ENCODE results near the gene CPSF4. TPM values are rescaled to one million over a fixed set of nuclear protein-coding genes. Genes with fewer than 3 reads are reported as not detected.

CPSF4 gene
- total RNA-seq, 2 donors from 2014 or later, result 22.9 to 25.7 TPM

- DNase-seq (ENCODE audit: low spot score), result no peak
- intact Hi-C loops (cut with DNase I), result loop anchor here in 1 of 2 donors (1.0 to 2.0 kb wide), 2 partner anchors 22 to 58 kb away; no protein-coding TSS in a partner anchor
These were observed 66.5 kb downstream of the CPSF4 start for GRCh38 chr7:99505324-99505662.

Other genes starting within 250 kb of the CPSF4 start
- not detected for gene KPNA7, start 230.8 kb upstream of the CPSF4 start, total RNA-seq
- not detected for gene MYH16, start 166.1 kb upstream of the CPSF4 start, total RNA-seq
- gene ARPC1A, start 113.0 kb upstream of the CPSF4 start, total RNA-seq, result 10 to 100 TPM; 74.4 to 85.5 TPM
- 100 to 1,000 TPM; 102 to 144 TPM for gene ARPC1B, start 64.2 kb upstream of the CPSF4 start, total RNA-seq
- gene PDAP1, start 30.3 kb upstream of the CPSF4 start, total RNA-seq, result 10 to 100 TPM; 84.1 to 95.6 TPM
- 10 to 100 TPM; 48.2 to 57.1 TPM for gene BUD31, start 30.0 kb upstream of the CPSF4 start, total RNA-seq
- gene PTCD1, start 145 bp upstream of the CPSF4 start, total RNA-seq, result 1 to 10 TPM; 3.1 to 5.6 TPM
- 100 to 1,000 TPM; 143 to 200 TPM for gene ATP5MF, start 27.2 kb downstream of the CPSF4 start, total RNA-seq
- gene ZNF789, start 33.9 kb downstream of the CPSF4 start, total RNA-seq, result 1 to 10 TPM; 8.0 to 9.8 TPM
- gene ZNF394, start 61.3 kb downstream of the CPSF4 start, total RNA-seq, result 10 to 100 TPM; 17.5 to 20.0 TPM
- gene ZKSCAN5, start 65.7 kb downstream of the CPSF4 start, total RNA-seq, result 1 to 10 TPM; 5.9 to 7.0 TPM
- gene FAM200A, start 113.2 kb downstream of the CPSF4 start, total RNA-seq, result 1 to 10 TPM; 3.2 to 5.4 TPM
- 10 to 100 TPM; 55.2 to 75.5 TPM for gene ZNF655, start 119.7 kb downstream of the CPSF4 start, total RNA-seq
- 1 to 10 TPM in 1 of 2 donors, under 1 TPM in 1; 0.57 to 2.0 TPM for gene TMEM225B, start 159.3 kb downstream of the CPSF4 start, total RNA-seq
- 10 to 100 TPM; 10.9 to 12.4 TPM for gene ZSCAN25, start 178.0 kb downstream of the CPSF4 start, total RNA-seq
- gene CYP3A5, start 241.1 kb downstream of the CPSF4 start, total RNA-seq, result 1 to 10 TPM in 1 of 2 donors, under 1 TPM in 1; 0.62 to 1.8 TPM